ENCODE measurements around the gene GOLGA8B. TPM values are rescaled to one million over a fixed set of nuclear protein-coding genes. Genes with fewer than 3 reads are reported as not detected.

Gene GOLGA8B
- polyA plus RNA-seq, 1 donor (not counting 4 experiments of a cell fraction or from before 2014, with no cell fraction given): 49.5 TPM

DNA sequence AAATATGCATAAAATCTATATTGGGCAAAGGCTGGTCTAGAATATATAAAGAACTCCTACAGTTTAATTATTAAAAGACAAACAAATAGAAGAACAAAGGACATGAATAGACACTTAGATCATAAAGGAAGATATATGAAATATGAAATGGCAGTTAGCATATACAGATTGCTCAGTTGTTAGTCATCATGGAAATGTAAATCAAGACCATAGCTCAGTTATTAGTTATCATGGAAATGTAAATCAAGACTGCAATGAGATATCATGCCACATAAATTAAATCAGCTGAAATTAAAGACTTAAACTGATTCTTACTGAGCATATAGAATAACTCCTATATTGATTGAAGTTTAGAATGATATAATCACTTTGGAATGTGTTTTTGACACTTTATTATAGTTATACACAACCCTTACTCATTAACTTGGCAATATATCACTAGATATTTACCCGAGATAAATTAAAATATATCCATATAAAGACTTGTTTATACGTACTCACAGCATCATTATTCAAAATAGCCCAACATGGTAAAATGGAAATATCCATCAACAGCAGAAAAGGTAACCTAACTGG is 45.2 kb upstream of the GOLGA8B start:
- no peak overlapping the region for H3K4me2 ChIP-seq (ENCODE audit: control insufficient read depth, extremely low read depth, insufficient read depth, low read depth, low read length)
- peaks cover 13% of the 10 kb centered on the region for H3K4me1 ChIP-seq (ENCODE audit: control insufficient read depth, extremely low read depth, insufficient read depth, low read length)
- H3K4me3 ChIP-seq (ENCODE audit: control insufficient read depth in 2 of 3, extremely low read depth in 1 of 3, insufficient read depth in 2 of 3, low read depth in 1 of 3, low read length in 3 of 3): no peak overlapping the region
- no peak overlapping the region for H2AFZ ChIP-seq (ENCODE audit: control insufficient read depth, low read length)
- no peaks in the 10 kb centered on the region for H3K9me1 ChIP-seq (ENCODE audit: control insufficient read depth, extremely low read depth, insufficient read depth, low read length)
- no peaks in the 10 kb centered on the region for H3K36me3 ChIP-seq (ENCODE audit: control insufficient read depth in 2 of 2, extremely low read depth in 1 of 2, insufficient read depth in 2 of 2, low read length in 2 of 2)
- no peak overlapping the region for H3K9ac ChIP-seq (ENCODE audit: control insufficient read depth, extremely low read depth, insufficient read depth, low read length)
- dilution Hi-C loops (cut with MboI; ENCODE audit: extremely low pct_ligation_motif_present, low sequenced_read_pairs): no loop called here
- TF ChIP-seq EZH2 (IDR thresholded peaks at IDR 0.05; ENCODE audit: low read length) (no peak), CTCF (optimal IDR thresholded peaks at IDR 0.05 in 1 of 3, IDR thresholded peaks at IDR 0.05 in 1 of 3, conservative IDR thresholded peaks at IDR 0.05 in 1 of 3; ENCODE audit: extremely low read depth in 1 of 3, insufficient read depth in 2 of 3, low read length in 3 of 3) (no peak)
- H4K20me1 ChIP-seq (ENCODE audit: control insufficient read depth, extremely low read depth, insufficient read depth, low read length): no peaks in the 10 kb centered on the region
- FAIRE-seq (no peak), DNase-seq (ENCODE audit: low read depth, low spot score) (peak; percentile 23)
- H3K79me2 ChIP-seq (ENCODE audit: control insufficient read depth, insufficient read depth, low read length): no peaks in the 10 kb centered on the region
- no peak overlapping the region for H3K27ac ChIP-seq (ENCODE audit: control insufficient read depth, insufficient read depth, low read length)
- no peaks in the 10 kb centered on the region for H3K9me3 ChIP-seq (ENCODE audit: control insufficient read depth, low read depth, low read length)
- H3K27me3 ChIP-seq (ENCODE audit: control insufficient read depth, extremely low read depth, insufficient read depth, low read length): no peaks in the 10 kb centered on the region

- Histone ChIP-seq H3K9me3 (ENCODE audit: control insufficient read depth, low read depth, low read length) (no peaks in the 10 kb centered on the region), H4K20me1 (ENCODE audit: control insufficient read depth, extremely low read depth, insufficient read depth, low read length) (no peaks in the 10 kb centered on the region), H3K36me3 (ENCODE audit: control insufficient read depth in 2 of 2, extremely low read depth in 1 of 2, insufficient read depth in 2 of 2, low read length in 2 of 2) (no peaks in the 10 kb centered on the region), H3K4me1 (ENCODE audit: control insufficient read depth, extremely low read depth, insufficient read depth, low read length) (peaks cover 10% of the 10 kb centered on the region), H3K4me2 (ENCODE audit: control insufficient read depth, extremely low read depth, insufficient read depth, low read depth, low read length) (no peak overlapping the region), H2AFZ (ENCODE audit: control insufficient read depth, low read length) (no peak overlapping the region), H3K27ac (ENCODE audit: control insufficient read depth, insufficient read depth, low read length) (no peak overlapping the region), H3K27me3 (ENCODE audit: control insufficient read depth, extremely low read depth, insufficient read depth, low read length) (no peaks in the 10 kb centered on the region), H3K79me2 (ENCODE audit: control insufficient read depth, insufficient read depth, low read length) (no peaks in the 10 kb centered on the region), H3K9ac (ENCODE audit: control insufficient read depth, extremely low read depth, insufficient read depth, low read length) (no peak overlapping the region), H3K9me1 (ENCODE audit: control insufficient read depth, extremely low read depth, insufficient read depth, low read length) (no peaks in the 10 kb centered on the region), H3K4me3 (ENCODE audit: control insufficient read depth in 2 of 3, extremely low read depth in 1 of 3, insufficient read depth in 2 of 3, low read depth in 1 of 3, low read length in 3 of 3) (no peak overlapping the region)
- TF ChIP-seq CTCF (optimal IDR thresholded peaks at IDR 0.05 in 1 of 3, IDR thresholded peaks at IDR 0.05 in 1 of 3, conservative IDR thresholded peaks at IDR 0.05 in 1 of 3; ENCODE audit: extremely low read depth in 1 of 3, insufficient read depth in 2 of 3, low read length in 3 of 3) (no peak), EZH2 (IDR thresholded peaks at IDR 0.05; ENCODE audit: low read length) (no peak)
- dilution Hi-C loops (cut with MboI; ENCODE audit: extremely low pct_ligation_motif_present, low sequenced_read_pairs): no loop called here
- DNase-seq (ENCODE audit: low read depth, low spot score) (no peak), FAIRE-seq (no peak)
Measured at GRCh38 chr15:34625007-34625406, 41.6 kb upstream of the GOLGA8B start.
